Breast epithelium (tissue), 4 donors: ENCODE results near the gene ETNK1. TPM values are rescaled to one million over a fixed set of nuclear protein-coding genes. Genes with fewer than 3 reads are reported as not detected.

ENCODE experiments used
- DNase-seq, 2 donors: peaks; one replicate each; pipeline ENCODE4 v3.0.0-alpha.2; 2019; ENCODE audit warnings: low spot score in 2 of 2
- H3K27ac ChIP-seq, 2 donors: fragments of 200-600 bp; sonication (generic) in 1 of 2; one replicate each; pipeline ENCODE4 v1.5.1; 2016 to 2019; ENCODE audit warnings: mild to moderate bottlenecking in 1 of 2
- H3K27me3 ChIP-seq, 2 donors: fragments of 200-600 bp; sonication (generic) in 1 of 2; one replicate each; pipeline versions ENCODE4 v1.5.1 to v1.6.0; 2017 to 2019; ENCODE audit warnings: control low read depth in 1 of 2, mild to moderate bottlenecking in 1 of 2
- H3K36me3 ChIP-seq: fragments of 200-600 bp; one replicate; pipeline ENCODE4 v1.5.1; 2019
- H3K4me1 ChIP-seq, 2 donors: fragments of 200-600 bp; sonication (generic); one replicate each; pipeline ENCODE4 v1.5.1; 2016 to 2019; ENCODE audit warnings: control low read depth in 1 of 2
- H3K4me3 ChIP-seq, 3 donors: fragments of 200-600 bp; sonication (generic); 1 replicate in 2 of 3; 2 replicates in 1 of 3; pipeline ENCODE4 v1.5.1; 2016 to 2019; ENCODE audit warnings: mild to moderate bottlenecking in 3 of 3, moderate library complexity in 2 of 3
- H3K9me3 ChIP-seq, 2 donors: fragments of 200-600 bp; sonication (generic) in 1 of 2; one replicate each; pipeline ENCODE4 v1.5.1; 2016 to 2019; ENCODE audit warnings: control low read depth in 1 of 2
- CTCF ChIP-seq, 3 donors: fragments of 450-650 bp; IDR thresholded peaks; one replicate each; pipeline ENCODE4 v1.5.1; 2016 to 2017; ENCODE audit warnings: antibody characterized with exemption in 3 of 3, mild to moderate bottlenecking in 3 of 3, moderate library complexity in 3 of 3
- POLR2A ChIP-seq: fragments of 450-650 bp; IDR thresholded peaks from one replicate; pipeline ENCODE4 v1.6.1; 2016; ENCODE audit warnings: antibody characterized with exemption, mild to moderate bottlenecking, moderate library complexity
- POLR2AphosphoS5 ChIP-seq, 3 donors: sonication (generic); formaldehyde crosslinking; IDR thresholded peaks; one replicate each; pipeline ENCODE4 v1.6.1; 2017; ENCODE audit warnings: antibody characterized with exemption in 3 of 3
- intact Hi-C: fragments of 100-400 bp; cut with DNase I; formaldehyde crosslinking; loops from one replicate; pipeline ENCODE4 v1.15.1; 2023; ENCODE audit warnings: low total_unique reads
- total RNA-seq, 3 donors: library from RNA; depleted of rRNA; stranded (reverse); fragments of >200 nt; gene quantifications; one replicate each; pipeline ENCODE4 v1.1.0, GENCODE V29; 2016

The ETNK1 gene
- total RNA-seq, 3 donors from 2014 or later: 26.2 to 67.0 (median 44.6) TPM

- H3K9me3 ChIP-seq: no peaks in the 10 kb centered on the region
- H3K27me3 ChIP-seq: no peaks in the 10 kb centered on the region
- H3K27ac ChIP-seq: peak overlapping the region; percentile 11 to 57
- H3K4me1 ChIP-seq: no peaks in the 10 kb centered on the region
- H3K4me3 ChIP-seq: no peak overlapping the region
- TF ChIP-seq POLR2A (no peak), POLR2AphosphoS5 (IDR thresholded peaks at IDR 0.05) (no peak), CTCF (IDR thresholded peaks at IDR 0.05) (no peak)
- DNase-seq: no peak
- no peaks in the 10 kb centered on the region for H3K36me3 ChIP-seq
- intact Hi-C loops: no loop called here
Measured at GRCh38 chr12:22634883-22635282, 9.9 kb downstream of the ETNK1 start.

- Histone ChIP-seq H3K27ac (no peak overlapping the region), H3K27me3 (no peaks in the 10 kb centered on the region), H3K4me3 (no peak overlapping the region), H3K4me1 (no peaks in the 10 kb centered on the region), H3K36me3 (no peaks in the 10 kb centered on the region), H3K9me3 (no peaks in the 10 kb centered on the region)
- intact Hi-C loops: no loop called here
- no peak for DNase-seq
- TF ChIP-seq POLR2A: no peak
- TF ChIP-seq CTCF (IDR thresholded peaks at IDR 0.05): no peak
- TF ChIP-seq POLR2AphosphoS5 (IDR thresholded peaks at IDR 0.05): no peak
Measured at GRCh38 chr12:22635812-22636211, 10.8 kb downstream of the ETNK1 start.

- DNase-seq: no peak
- H3K4me3 ChIP-seq: no peak overlapping the region
- H3K27me3 ChIP-seq: no peaks in the 10 kb centered on the region
- no peak overlapping the region for H3K27ac ChIP-seq
- TF ChIP-seq POLR2AphosphoS5 (IDR thresholded peaks at IDR 0.05): no peak
- no peaks in the 10 kb centered on the region for H3K36me3 ChIP-seq
- H3K4me1 ChIP-seq: no peaks in the 10 kb centered on the region
- intact Hi-C loops: loop anchor here (5.0 kb wide), 1 partner anchor 249 kb away; no protein-coding TSS in a partner anchor
- H3K9me3 ChIP-seq: no peaks in the 10 kb centered on the region
Measured at GRCh38 chr12:22640851-22641250, 15.9 kb downstream of the ETNK1 start.

DNA sequence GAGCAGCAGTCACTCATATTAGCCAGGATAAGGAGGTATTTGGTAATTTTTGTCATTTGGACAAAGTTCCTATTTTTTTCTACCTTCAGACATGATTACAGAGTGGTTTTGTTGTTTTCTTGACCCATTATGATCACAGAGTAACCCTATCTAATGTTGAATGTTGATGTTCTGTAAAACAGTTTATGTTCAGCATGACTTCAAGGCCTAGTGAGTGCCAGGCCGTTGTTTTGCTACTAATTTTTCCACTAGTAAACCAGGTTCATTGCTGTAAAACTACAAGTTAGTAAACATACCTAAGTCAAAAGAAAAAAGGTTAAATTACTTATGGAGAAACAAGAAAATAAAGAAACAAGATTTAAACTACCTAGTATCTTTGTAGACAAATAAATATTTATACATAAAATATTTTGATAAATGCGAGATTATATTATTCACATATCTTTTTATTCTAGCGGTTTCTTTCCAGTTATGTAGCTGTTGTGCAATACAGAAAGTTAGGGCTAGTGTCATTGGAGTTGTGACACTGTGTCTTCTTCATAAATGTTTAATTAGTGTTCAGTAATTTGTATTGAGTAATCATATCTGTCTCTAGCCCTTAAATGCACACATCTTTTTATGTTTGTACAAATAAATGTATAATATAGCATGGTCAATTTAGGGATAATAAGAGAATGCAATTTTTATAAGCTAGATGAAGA lies 16.5 kb downstream of the ETNK1 start:
- H3K27ac ChIP-seq: no peak overlapping the region
- H3K4me3 ChIP-seq: no peak overlapping the region
- H3K36me3 ChIP-seq: no peaks in the 10 kb centered on the region
- no peak for DNase-seq
- H3K9me3 ChIP-seq: no peaks in the 10 kb centered on the region
- intact Hi-C loops: loop anchor here (5.0 kb wide), 1 partner anchor 249 kb away; no protein-coding TSS in a partner anchor
- no peaks in the 10 kb centered on the region for H3K27me3 ChIP-seq
- TF ChIP-seq POLR2AphosphoS5 (IDR thresholded peaks at IDR 0.05): no peak
- TF ChIP-seq CTCF (IDR thresholded peaks at IDR 0.05): no peak
- no peak for TF ChIP-seq POLR2A
- no peaks in the 10 kb centered on the region for H3K4me1 ChIP-seq

- Histone ChIP-seq H3K27me3 (no peaks in the 10 kb centered on the region), H3K4me3 (no peak overlapping the region), H3K9me3 (no peaks in the 10 kb centered on the region), H3K4me1 (no peaks in the 10 kb centered on the region), H3K27ac (no peak overlapping the region), H3K36me3 (no peaks in the 10 kb centered on the region)
- no peak for DNase-seq
- intact Hi-C loops: no loop called here
- TF ChIP-seq CTCF (IDR thresholded peaks at IDR 0.05) (no peak), POLR2AphosphoS5 (IDR thresholded peaks at IDR 0.05) (no peak), POLR2A (no peak)
Measured at GRCh38 chr12:22648668-22649067, 23.7 kb downstream of the ETNK1 start.
